Measurements from ENCODE around the gene C11orf52. TPM values are rescaled to one million over a fixed set of nuclear protein-coding genes. Genes with fewer than 3 reads are reported as not detected.

The C11orf52 gene
- total and polyA plus RNA-seq, 2 of the 13 experiments (the other 11 are each of a cell fraction or from before 2014, with no cell fraction given), result 7.4 to 11.0 TPM

- Histone ChIP-seq H3K36me3 (replicated peaks in 1 of 2; ENCODE audit: control insufficient read depth in 1 of 2, insufficient read depth in 2 of 2, low read length in 2 of 2) (peaks cover 2 to 6% of the 10 kb centered on the region in 2 experiments; a peak in 1 of 5 replicates), H3K79me2 (ENCODE audit: insufficient read depth, low read length) (no peaks in the 10 kb centered on the region), H2AFZ (ENCODE audit: low read length) (no peak overlapping the region), H3K4me3 (replicated peaks in 1 of 3; ENCODE audit: insufficient read depth in 1 of 3, low read depth in 2 of 3, low read length in 3 of 3) (no peak overlapping the region), H3K27me3 (ENCODE audit: control insufficient read depth in 1 of 2, insufficient read depth in 2 of 2, low read length in 2 of 2) (no peaks in the 10 kb centered on the region), H3K4me2 (ENCODE audit: low read depth, low read length) (no peak overlapping the region), H3K9ac (ENCODE audit: insufficient read depth, low read depth, low read length) (no peak overlapping the region), H4K20me1 (ENCODE audit: insufficient read depth, low read length) (no peaks in the 10 kb centered on the region), H3K4me1 (ENCODE audit: insufficient read depth, low read length) (0 out of 2 replicates have a peak, but pooled peaks cover 10% of the 10 kb centered on the region), H3K9me3 (ENCODE audit: low read length) (no peaks in the 10 kb centered on the region), H3K27ac (ENCODE audit: extremely low read length, insufficient read depth, low read length) (no peak overlapping the region)
- TF ChIP-seq MTF2 (CRISPR knock-in tag; IDR thresholded peaks at IDR 0.05; ENCODE audit: borderline replicate concordance) (no peak), AGO2 (optimal IDR thresholded peaks at IDR 0.05; ENCODE audit: low read depth, low read length) (peak; percentile 64), HNRNPK (IDR thresholded peaks at IDR 0.05; ENCODE audit: low read depth, low read length, poor library complexity, severe bottlenecking) (no peak), ZNF460 (CRISPR knock-in tag; IDR thresholded peaks at IDR 0.05; ENCODE audit: borderline replicate concordance) (no peak), DMTF1 (CRISPR knock-in tag; IDR thresholded peaks at IDR 0.05) (no peak), HOXA7 (CRISPR knock-in tag; IDR thresholded peaks at IDR 0.05) (no peak)
- in situ Hi-C loops (cut with HindIII; ENCODE audit: extremely low pct_ligation_motif_present, low pct_unique_long_range_greater_than_20kb) (no loop called here), intact Hi-C loops (cut with micrococcal nuclease; ENCODE audit: unreplicated experiment) (no loop called here)
- FAIRE-seq (no peak), DNase-seq (ENCODE audit: low spot score) (no peak), ATAC-seq (no peak)
- BruUV-seq (replicated peaks), result no TSS peak
- ChIA-PET CTCF (ENCODE audit: low intra/inter-chr PET ratio, low total read pairs) (no interaction called here), POLR2A (no interaction called here)
- 98% methylated on average over 6 of the region's 12 CpGs for WGBS (ENCODE audit: low lambda C conversion rate)
These were observed 39.1 kb downstream of the C11orf52 start for GRCh38 chr11:111957663-111958444.
